H1 (cell line): ENCODE results near the gene ASTN1. TPM values are rescaled to one million over a fixed set of nuclear protein-coding genes. Genes with fewer than 3 reads are reported as not detected.

Experiments
- CTCF ChIA-PET: fragments of 300-600 bp; sonication (Branson Sonifier 250); formaldehyde crosslinking; loops from one replicate; lab custom pipeline; 2021; ENCODE audit not compliant: partially characterized antibody; lab: Charles Lee
- POLR2A ChIA-PET: fragments of 300-600 bp; sonication (Branson Sonifier 250); formaldehyde crosslinking; loops from one replicate; lab custom pipeline; 2021; ENCODE audit warnings: inconsistent platforms; ENCODE audit not compliant: partially characterized antibody; lab: Charles Lee
- DNase-seq, 2 experiments: peaks; one replicate each; pipeline versions ENCODE4 v3.0.0 to v3.0.0-alpha.2; 2010 to 2022; ENCODE audit warnings: low spot score in 2 of 2, low read depth in 1 of 2, mixed read lengths in 1 of 2
- FAIRE-seq: peaks from 2 replicates; lab custom pipeline; 2011; peaks lifted over from hg19 to GRCh38; lab: Jason Lieb, UNC
- H2AFZ ChIP-seq: 2 replicates; pipeline ENCODE4 v1.8.1; 2012; ENCODE audit warnings: low read length, inconsistent platforms
- H2AK5ac ChIP-seq: 2 replicates; pipeline ENCODE4 v1.6.1; 2013; ENCODE audit warnings: low read depth, low read length
- H2BK120ac ChIP-seq: replicated peaks from 2 replicates; pipeline ENCODE3; 2013; ENCODE audit warnings: low read depth, low read length, inconsistent platforms
- H2BK12ac ChIP-seq: 2 replicates; pipeline ENCODE4 v1.6.1; 2013; ENCODE audit warnings: low read depth, low read length
- H2BK15ac ChIP-seq: 2 replicates; pipeline ENCODE4 v1.6.1; 2013; ENCODE audit warnings: low read length
- H2BK20ac ChIP-seq: 2 replicates; pipeline ENCODE4 v1.6.1; 2013; ENCODE audit warnings: low read length
- H2BK5ac ChIP-seq: 2 replicates; pipeline ENCODE4 v1.6.1; 2013; ENCODE audit warnings: low read depth, low read length
- H3K14ac ChIP-seq: 2 replicates; pipeline ENCODE4 v1.6.1; 2013; ENCODE audit warnings: inconsistent platforms; ENCODE audit not compliant: insufficient read length
- H3K18ac ChIP-seq: 2 replicates; pipeline ENCODE4 v1.6.1; 2013; ENCODE audit warnings: low read length; ENCODE audit errors: extremely low read depth
- H3K23ac ChIP-seq: 2 replicates; pipeline ENCODE4 v1.6.1; 2013; ENCODE audit warnings: inconsistent platforms; ENCODE audit not compliant: insufficient read length
- H3K23me2 ChIP-seq: 2 replicates; pipeline ENCODE4 v1.6.1; 2013; ENCODE audit warnings: low read depth, low read length
- H3K27ac ChIP-seq: 2 replicates; pipeline ENCODE4 v1.6.1; 2011; ENCODE audit warnings: low read depth, low read length, inconsistent platforms
- H3K27me3 ChIP-seq, 4 experiments: replicated peaks in 1 of 4; 1 replicate in 1 of 4; 2 replicates in 3 of 4; pipeline versions ENCODE4 v1.6.1 to v1.8.1; 2011 to 2013; ENCODE audit warnings: low read length in 3 of 4, mild to moderate bottlenecking in 3 of 4, inconsistent platforms in 2 of 4, mixed read lengths in 2 of 4, moderate library complexity in 1 of 4; ENCODE audit not compliant: control insufficient read depth in 3 of 4, insufficient read depth in 3 of 4; ENCODE audit errors: extremely low read depth in 1 of 4
- H3K36me3 ChIP-seq, 4 experiments: 2 replicates each; pipeline versions ENCODE4 v1.6.1 to v1.8.1; 2011 to 2013; ENCODE audit warnings: mild to moderate bottlenecking in 4 of 4, low read length in 3 of 4, moderate library complexity in 2 of 4, control low read depth in 1 of 4, inconsistent platforms in 1 of 4; ENCODE audit not compliant: insufficient read depth in 4 of 4, control insufficient read depth in 2 of 4
- H3K4ac ChIP-seq: replicated peaks from 2 replicates; pipeline ENCODE3; 2013; ENCODE audit warnings: low read length, low read depth, mixed read lengths, inconsistent platforms; ENCODE audit not compliant: insufficient read length
- H3K4me1 ChIP-seq, 4 experiments: replicated peaks in 1 of 4; 1 replicate in 1 of 4; 2 replicates in 3 of 4; pipeline versions ENCODE4 v1.6.1 to v1.8.1; 2011 to 2013; ENCODE audit warnings: low read length in 3 of 4, inconsistent platforms in 2 of 4, mixed read lengths in 1 of 4; ENCODE audit not compliant: insufficient read depth in 4 of 4, control insufficient read depth in 3 of 4
- H3K4me2 ChIP-seq, 2 experiments: 2 replicates each; pipeline versions ENCODE4 v1.6.1 to v1.8.1; 2011 to 2013; ENCODE audit warnings: low read depth in 2 of 2, low read length in 2 of 2, control low read depth in 1 of 2, inconsistent platforms in 1 of 2, mild to moderate bottlenecking in 1 of 2; ENCODE audit not compliant: insufficient read depth in 1 of 2
- H3K4me3 ChIP-seq, 4 experiments: fragments of 200-600, 300-600 bp in 1 of 4; sonication (generic), shearing (Covaris generic), sonication (Bioruptor Twin) in 1 of 4; 2 replicates each; pipeline versions ENCODE4 v1.5.1 to v1.8.1; 2011 to 2016; ENCODE audit warnings: low read length in 4 of 4, low read depth in 3 of 4, control low read depth in 2 of 4, inconsistent platforms in 2 of 4, mild to moderate bottlenecking in 2 of 4, mixed read lengths in 1 of 4, moderate library complexity in 1 of 4; ENCODE audit not compliant: insufficient read depth in 2 of 4; ENCODE audit errors: extremely low read depth in 1 of 4
- H3K56ac ChIP-seq: replicated peaks from 2 replicates; pipeline ENCODE3; 2013; ENCODE audit warnings: low read depth, mild to moderate bottlenecking, mixed read lengths, low read length, inconsistent platforms; ENCODE audit not compliant: insufficient read length
- H3K79me1 ChIP-seq: 2 replicates; pipeline ENCODE4 v1.6.1; 2013; ENCODE audit warnings: low read depth, low read length, control low read depth
- H3K79me2 ChIP-seq, 2 experiments: 2 replicates each; pipeline versions ENCODE4 v1.6.1 to v1.8.1; 2012 to 2013; ENCODE audit warnings: low read length in 2 of 2, mild to moderate bottlenecking in 2 of 2, inconsistent platforms in 1 of 2; ENCODE audit not compliant: insufficient read depth in 2 of 2, control insufficient read depth in 1 of 2
- H3K9ac ChIP-seq, 4 experiments: replicated peaks in 1 of 4; 1 replicate in 1 of 4; 2 replicates in 3 of 4; pipeline versions ENCODE4 v1.6.1 to v1.8.1; 2011 to 2013; ENCODE audit warnings: low read depth in 3 of 4, low read length in 3 of 4, control low read depth in 2 of 4, mild to moderate bottlenecking in 2 of 4, moderate library complexity in 2 of 4, inconsistent platforms in 1 of 4; ENCODE audit errors: extremely low read depth in 1 of 4
- H3K9me3 ChIP-seq, 2 experiments: 2 replicates each; pipeline versions ENCODE4 v1.6.1 to v1.8.1; 2012 to 2013; ENCODE audit warnings: mild to moderate bottlenecking in 2 of 2, moderate library complexity in 2 of 2, control low read depth in 1 of 2, inconsistent platforms in 1 of 2, low read depth in 1 of 2, low read length in 1 of 2, mixed read lengths in 1 of 2; ENCODE audit not compliant: insufficient read depth in 2 of 2
- H4K20me1 ChIP-seq, 2 experiments: replicated peaks in 1 of 2; 2 replicates each; pipeline versions ENCODE3 to v1.8.1; 2011 to 2013; ENCODE audit warnings: inconsistent platforms in 2 of 2, low read length in 2 of 2, mild to moderate bottlenecking in 1 of 2; ENCODE audit not compliant: insufficient read depth in 2 of 2, control insufficient read depth in 1 of 2
- H4K5ac ChIP-seq: 2 replicates; pipeline ENCODE4 v1.6.1; 2013; ENCODE audit warnings: low read length, low read depth, mixed read lengths, inconsistent platforms; ENCODE audit not compliant: insufficient read length
- H4K8ac ChIP-seq: 2 replicates; pipeline ENCODE4 v1.8.0; 2013; ENCODE audit warnings: mild to moderate bottlenecking, moderate library complexity, low read length, inconsistent platforms; ENCODE audit not compliant: insufficient read depth; ENCODE audit errors: extremely low read depth
- H4K91ac ChIP-seq: replicated peaks from 2 replicates; pipeline ENCODE3; 2013; ENCODE audit warnings: low read length, mixed read lengths, inconsistent platforms; ENCODE audit not compliant: insufficient read length
- CTCF ChIP-seq, 3 experiments: IDR thresholded peaks; 1 replicate in 2 of 3; 2 replicates in 1 of 3; pipeline versions ENCODE4 v1.5.1 to v1.6.1; 2011; ENCODE audit warnings: low read length in 3 of 3, mild to moderate bottlenecking in 3 of 3, inconsistent platforms in 2 of 3, low read depth in 1 of 3, moderate library complexity in 1 of 3; ENCODE audit not compliant: insufficient read depth in 1 of 3; ENCODE audit errors: control extremely low read depth in 1 of 3
- GTF2F1 ChIP-seq: IDR thresholded peaks from 2 replicates; pipeline ENCODE4 v1.6.1; 2012; ENCODE audit warnings: low read depth, low read length, improper control_type of control experiment, borderline replicate concordance
- HDAC2 ChIP-seq, 2 experiments: fragments of 300-600 bp in 1 of 2; sonication (generic) in 1 of 2; IDR thresholded peaks; 2 replicates each; pipeline ENCODE4 v1.6.1; 2011 to 2012; ENCODE audit warnings: low read depth in 2 of 2, low read length in 2 of 2, mild to moderate bottlenecking in 2 of 2, moderate library complexity in 2 of 2, borderline replicate concordance in 1 of 2, inconsistent platforms in 1 of 2
- POU5F1 ChIP-seq: IDR thresholded peaks from 2 replicates; pipeline ENCODE4 v1.6.1; 2011; ENCODE audit warnings: low read depth, mild to moderate bottlenecking, low read length, moderate library complexity
- RAD21 ChIP-seq, 2 experiments: IDR thresholded peaks in 1 of 2; conservative IDR thresholded peaks in 1 of 2; 2 replicates each; pipeline ENCODE4 v1.6.1; 2011; ENCODE audit warnings: low read depth in 2 of 2, low read length in 2 of 2, improper control_type of control experiment in 1 of 2, inconsistent platforms in 1 of 2, mild to moderate bottlenecking in 1 of 2, moderate library complexity in 1 of 2
- RNF2 ChIP-seq: fragments of 200-900, 300-1000 bp; sonication (generic); IDR thresholded peaks from 2 replicates; pipeline ENCODE4 v1.7.1; 2016; ENCODE audit warnings: borderline replicate concordance, low read depth, mild to moderate bottlenecking, antibody characterized with exemption, low read length; ENCODE audit not compliant: poor library complexity, severe bottlenecking; ENCODE audit errors: missing control alignments
- WGBS, 2 experiments: shearing (Covaris generic) in 1 of 2; methylation state at CpG; one replicate each; pipeline versions ENCODE4 v1.1.6 to v1.1.7; 2013 to 2015; ENCODE audit warnings: low lambda C conversion rate in 2 of 2, mixed read lengths in 2 of 2, inconsistent platforms in 1 of 2, low coverage in 1 of 2, missing lambda C conversion rate in 1 of 2; ENCODE audit not compliant: insufficient replicate concordance in 2 of 2, insufficient coverage in 1 of 2, insufficient read length in 1 of 2; ENCODE audit errors: extremely low coverage in 1 of 2, missing lambda C conversion rate in 1 of 2; 5-methylcytosine and 5-hydroxymethylcytosine counted together
- polyA plus RNA-seq, 7 experiments: library from polyadenylated mRNA; depleted of rRNA in 3 of 7; stranded (reverse) in 5 of 7; unstranded in 2 of 7; fragments of >200 nt in 5 of 7; fragments of 200-250 nt in 2 of 7; gene quantifications; 1 replicate in 5 of 7; 2 replicates in 1 of 7; 4 replicates in 1 of 7; pipeline versions ENCODE4 v1.2.1 to v1.2.3, GENCODE V29; 2011 to 2013; ENCODE audit warnings: missing spikeins in 2 of 7, mixed read lengths in 2 of 7
- total RNA-seq: library from RNA; stranded (reverse); fragmentation: NEBNext Ultra II Directional; extraction: Animal tissue kit (Norgen Biotek cat#: 25700); gene quantifications from 2 replicates; pipeline ENCODE4 v1.2.1, GENCODE V29; 2021

The ASTN1 gene
- total and polyA plus RNA-seq, 2 of the 8 experiments (the other 6 are each of a cell fraction or from before 2014, with no cell fraction given) = 2.9 to 4.1 TPM

- H3K4me2 ChIP-seq = no peak overlapping the region
- H3K9ac ChIP-seq = no peak overlapping the region
These were observed 20.7 kb upstream of the ASTN1 start for GRCh38 chr1:177185209-177185608.

More at GRCh38 chr1:177185209-177185608, 20.7 kb upstream of the ASTN1 start:
- Histone ChIP-seq H3K23me2 (peaks cover 8% of the 10 kb centered on the region; the same call in 1 of the 2 replicates), H3K18ac (no peak overlapping the region), H4K20me1 (no peaks in the 10 kb centered on the region), H4K8ac (no peak overlapping the region), H3K4me3 (no peak overlapping the region), H4K5ac (no peak overlapping the region), H3K56ac (no peak overlapping the region), H4K91ac (no peak overlapping the region), H3K27ac (no peak overlapping the region), H2BK5ac (no peak overlapping the region), H2BK12ac (no peak overlapping the region), H3K79me2 (no peaks in the 10 kb centered on the region), H3K4me1 (peaks cover 0 to 6% (median 2%) of the 10 kb centered on the region in 4 experiments; a peak in 4 of 7 replicates), H2AFZ (no peak overlapping the region), H3K9me3 (no peaks in the 10 kb centered on the region), H2BK120ac (no peak overlapping the region), H3K27me3 (peaks cover 2 to 13% (median 9%) of the 10 kb centered on the region in 4 experiments; a peak in 5 of 7 replicates), H2BK20ac (no peak overlapping the region), H2BK15ac (no peak overlapping the region), H3K4ac (no peak overlapping the region), H3K79me1 (no peaks in the 10 kb centered on the region), H2AK5ac (no peak overlapping the region), H3K14ac (no peak overlapping the region), H3K36me3 (no peaks in the 10 kb centered on the region), H3K23ac (no peak overlapping the region)
- POLR2A ChIA-PET = no interaction called here
- DNase-seq (peak in 1 of 2 experiments; percentile 58), FAIRE-seq (no peak)
- TF ChIP-seq POU5F1 (no peak), RNF2 (no peak), HDAC2 (IDR thresholded peaks at IDR 0.05; ENCODE audit: borderline replicate concordance in 1 of 2, low read depth in 2 of 2, low read length in 2 of 2) (no peak), GTF2F1 (no peak), RAD21 (IDR thresholded peaks at IDR 0.05 in 1 of 2, conservative IDR thresholded peaks at IDR 0.05 in 1 of 2; ENCODE audit: low read depth in 2 of 2, low read length in 2 of 2) (peak; percentile 27 to 38), CTCF (IDR thresholded peaks at IDR 0.05; ENCODE audit: control extremely low read depth in 1 of 3, insufficient read depth in 1 of 3, low read depth in 1 of 3, low read length in 3 of 3) (peak in 1 of 3 experiments; percentile 53; a peak in 2 of 4 replicates)
- 77% methylated on average over 5 of the region's 5 CpGs; no CpG with 5 or more reads in 1 of the 2 experiments for WGBS, 2 experiments
- CTCF ChIA-PET = interaction anchor here (0.7 to 5.3 kb wide), 12 partner anchors 22 to 288 kb away, joined by 3 to 70 read pairs (median 3); no protein-coding TSS in a partner anchor
